Aorta (tissue), 5 donors: Measurements from ENCODE around the gene PALLD. TPM values are rescaled to one million over a fixed set of nuclear protein-coding genes. Genes with fewer than 3 reads are reported as not detected.

Experiments
- ATAC-seq: fragments of 200-7000 bp; cut with Tn5 transposase; one replicate; pipeline ENCODE4 v1.9.1; 2022; ENCODE audit warnings: moderate library complexity; ENCODE audit not compliant: low FRiP score
- DNase-seq, 2 donors: peaks; one replicate each; pipeline ENCODE4 v3.0.0-alpha.2; 2020
- H3K27ac ChIP-seq, 2 donors: one replicate each; pipeline ENCODE4 v1.5.1; 2013; ENCODE audit warnings: low read length in 2 of 2, mild to moderate bottlenecking in 2 of 2, moderate library complexity in 2 of 2, control low read depth in 1 of 2, inconsistent platforms in 1 of 2, low read depth in 1 of 2
- H3K27me3 ChIP-seq, 2 donors: one replicate each; pipeline ENCODE4 v1.6.1; 2013; ENCODE audit warnings: control low read depth in 1 of 2, low read length in 1 of 2, mild to moderate bottlenecking in 1 of 2, moderate library complexity in 1 of 2; ENCODE audit not compliant: insufficient read depth in 2 of 2, control insufficient read depth in 1 of 2
- H3K36me3 ChIP-seq, 2 donors: one replicate each; pipeline ENCODE4 v1.6.1; 2013; ENCODE audit warnings: control low read depth in 1 of 2, low read length in 1 of 2, mild to moderate bottlenecking in 1 of 2; ENCODE audit not compliant: insufficient read depth in 2 of 2, control insufficient read depth in 1 of 2
- H3K4me1 ChIP-seq, 2 donors: one replicate each; pipeline ENCODE4 v1.6.1; 2013; ENCODE audit warnings: low read length in 2 of 2, control low read depth in 1 of 2, mild to moderate bottlenecking in 1 of 2, moderate library complexity in 1 of 2; ENCODE audit not compliant: insufficient read depth in 2 of 2, control insufficient read depth in 1 of 2
- H3K4me3 ChIP-seq, 2 donors: one replicate each; pipeline ENCODE4 v1.5.1; 2013; ENCODE audit warnings: low read length in 2 of 2, control low read depth in 1 of 2, mild to moderate bottlenecking in 1 of 2
- H3K9me3 ChIP-seq: one replicate; pipeline ENCODE4 v1.6.1; 2013; ENCODE audit warnings: mild to moderate bottlenecking, low read length; ENCODE audit not compliant: control insufficient read depth
- WGBS, 2 donors: extraction: QIAGEN DNeasy Blood & Tissue Kit; methylation state at CpG; one replicate each; pipeline ENCODE4 v1.1.7; 2013; 5-methylcytosine and 5-hydroxymethylcytosine counted together
- intact Hi-C, 2 donors: fragments of 100-400 bp; cut with DNase I; formaldehyde crosslinking; loops; one replicate each; pipeline versions ENCODE4 v1.14.2 to v1.15.0; 2022
- polyA plus RNA-seq, 2 donors: library from polyadenylated mRNA; stranded (reverse); fragments of 200-250 nt; gene quantifications; one replicate each; pipeline ENCODE4 v1.2.3, GENCODE V29; 2013
- total RNA-seq, 2 donors: library from RNA; stranded (reverse); fragmentation: NEBNext Ultra II Directional; extraction: Animal tissue kit (Norgen Biotek cat#: 25700); gene quantifications; one replicate each; pipeline ENCODE4 v1.2.1, GENCODE V29; 2021
- donor health status: healthy with polysubstance abuse.
- donor health status: Bipolar disorder and iron deficiency.
- donor health status: DM: no; HTN: no; CAD: no.
- donor health status: DM: no; HTN: no; CAD: no.
- donor health status: DM: yes; HTN: yes; CAD: no.

PALLD gene
- total and polyA plus RNA-seq, 4 donors: 253 to 626 (median 464) TPM

GRCh38 chr4:168841672-168842019, 344.8 kb downstream of the PALLD start:
- H3K4me3 ChIP-seq: no peak overlapping the region

GRCh38 chr4:168842186-168842585, 345.3 kb downstream of the PALLD start:
- Histone ChIP-seq H3K9me3 (no peaks in the 10 kb centered on the region), H3K4me1 (peaks cover 19 to 23% of the 10 kb centered on the region in 2 donors), H3K36me3 (no peaks in the 10 kb centered on the region), H3K27me3 (no peaks in the 10 kb centered on the region), H3K4me3 (no peak overlapping the region), H3K27ac (peak overlapping the region; percentile 90 to 92)
- no peak for ATAC-seq
- WGBS, 2 donors: 41 to 57% methylated on average over 1 of the region's 1 CpG
- intact Hi-C loops: no loop called here
- no peak for DNase-seq

More at GRCh38 chr4:168841672-168842019, 344.8 kb downstream of the PALLD start:
- Histone ChIP-seq H3K27ac (peak overlapping the region; percentile 49 to 64), H3K9me3 (no peaks in the 10 kb centered on the region), H3K36me3 (no peaks in the 10 kb centered on the region), H3K4me1 (peaks cover 23% of the 10 kb centered on the region in 2 donors), H3K27me3 (no peaks in the 10 kb centered on the region)
- no peak for ATAC-seq
- intact Hi-C loops: no loop called here
- no peak for DNase-seq

GRCh38 chr4:168843635-168844034, 346.8 kb downstream of the PALLD start:
- intact Hi-C loops: no loop called here
- H3K9me3 ChIP-seq: no peaks in the 10 kb centered on the region
- H3K4me3 ChIP-seq: no peak overlapping the region
- DNase-seq (no peak), ATAC-seq (no peak)
- WGBS, 2 donors: 20 to 23% methylated on average over 7 of the region's 7 CpGs
- H3K4me1 ChIP-seq: peaks cover 13 to 19% of the 10 kb centered on the region in 2 donors
- no peaks in the 10 kb centered on the region for H3K36me3 ChIP-seq
- H3K27me3 ChIP-seq: no peaks in the 10 kb centered on the region
- peak overlapping the region; percentile 43 to 95 for H3K27ac ChIP-seq

- Histone ChIP-seq H3K36me3 (no peaks in the 10 kb centered on the region), H3K27me3 (no peaks in the 10 kb centered on the region), H3K4me1 (peaks cover 8 to 15% of the 10 kb centered on the region in 2 donors), H3K9me3 (no peaks in the 10 kb centered on the region), H3K27ac (peak overlapping the region; percentile 95 to 97), H3K4me3 (no peak overlapping the region)
- ATAC-seq: peak; percentile 62
- intact Hi-C loops: no loop called here
- 10 to 14% methylated on average over 8 of the region's 8 CpGs for WGBS, 2 donors
- no peak for DNase-seq
Measured at GRCh38 chr4:168844353-168845049, 347.6 kb downstream of the PALLD start.

- intact Hi-C loops: no loop called here
- no peak for DNase-seq
- Histone ChIP-seq H3K27me3 (no peaks in the 10 kb centered on the region), H3K9me3 (no peaks in the 10 kb centered on the region), H3K36me3 (peaks cover 0 to 1% of the 10 kb centered on the region in 2 donors), H3K4me1 (peaks cover 8 to 10% of the 10 kb centered on the region in 2 donors), H3K4me3 (no peak overlapping the region), H3K27ac (peak overlapping the region in 1 of 2 donors; percentile 49)
- ATAC-seq: no peak
- WGBS, 2 donors: 58 to 62% methylated on average over 2 of the region's 2 CpGs
Measured at GRCh38 chr4:168845897-168846296, 349.0 kb downstream of the PALLD start.

- Histone ChIP-seq H3K36me3 (peaks cover 0 to 2% of the 10 kb centered on the region in 2 donors), H3K9me3 (no peaks in the 10 kb centered on the region), H3K4me1 (peaks cover 8 to 10% of the 10 kb centered on the region in 2 donors), H3K4me3 (no peak overlapping the region), H3K27ac (peak overlapping the region in 1 of 2 donors; percentile 82), H3K27me3 (no peaks in the 10 kb centered on the region)
- no peak for DNase-seq
- intact Hi-C loops: no loop called here
- 70 to 72% methylated on average over 4 of the region's 4 CpGs for WGBS, 2 donors
- ATAC-seq: no peak
Measured at GRCh38 chr4:168846414-168846813, 349.6 kb downstream of the PALLD start.

- no peak for DNase-seq
- peak; percentile 33 for ATAC-seq
Measured at GRCh38 chr4:168847771-168848502, 351.1 kb downstream of the PALLD start.

GRCh38 chr4:168849030-168849675, 352.3 kb downstream of the PALLD start:
- WGBS, 2 donors: 2 to 4% methylated on average over 10 of the region's 10 CpGs
- Histone ChIP-seq H3K4me1 (peaks cover 11% of the 10 kb centered on the region in 2 donors), H3K9me3 (no peaks in the 10 kb centered on the region), H3K36me3 (peaks cover 0 to 5% of the 10 kb centered on the region in 2 donors), H3K4me3 (peak overlapping the region; percentile 4 to 59), H3K27me3 (no peaks in the 10 kb centered on the region), H3K27ac (peak overlapping the region; percentile 59 to 84)
- no peak for DNase-seq
- no peak for ATAC-seq
- intact Hi-C loops: no loop called here

More at GRCh38 chr4:168847771-168848502, 351.1 kb downstream of the PALLD start:
- whole genome bisulfite sequencing, 2 donors: 3 to 4% methylated on average over 4 of the region's 4 CpGs
- Histone ChIP-seq H3K36me3 (peaks cover 0 to 5% of the 10 kb centered on the region in 2 donors), H3K4me3 (peak overlapping the region in 1 of 2 donors; percentile 15), H3K27ac (peak overlapping the region; percentile 79), H3K4me1 (peaks cover 3 to 6% of the 10 kb centered on the region in 2 donors), H3K9me3 (no peaks in the 10 kb centered on the region), H3K27me3 (no peaks in the 10 kb centered on the region)
- intact Hi-C loops: no loop called here
